HG02885 (cell line): Measurements from ENCODE around the gene SNTG2.
"Not testable (repeated sequence)": the region's sequence is repeated elsewhere in the genome, so short reads cannot be mapped to it uniquely, and the experiment has no call there.

Source experiments
- ATAC-seq: cut with Tn5 transposase; IDR thresholded peaks from one replicate; pipeline ENCODE4 v1.9.1; 2021; ENCODE audit warnings: mild to moderate bottlenecking; ENCODE audit not compliant: unreplicated experiment, poor library complexity

Gene SNTG2

DNA sequence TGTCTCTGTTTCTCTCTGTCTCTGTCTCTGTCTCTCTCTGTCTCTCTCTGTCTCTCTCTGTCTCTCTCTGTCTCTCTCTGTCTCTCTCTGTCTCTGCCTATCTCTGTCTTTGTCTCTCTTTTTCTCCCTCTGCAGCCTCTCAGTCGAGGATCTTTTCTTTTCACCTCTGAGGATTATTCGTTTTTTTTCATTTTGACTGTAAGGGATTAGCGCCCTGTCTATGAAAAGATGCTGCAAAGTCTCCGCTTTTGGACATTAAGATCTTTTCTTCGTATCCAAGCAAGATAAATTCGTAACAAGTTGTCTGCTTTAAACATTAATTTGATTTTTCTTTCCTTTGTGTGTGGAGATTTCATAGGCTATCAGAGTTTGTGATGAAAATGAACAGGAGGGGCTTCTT lies 271.4 kb downstream of the SNTG2 start:
- ATAC-seq: no peak

DNA sequence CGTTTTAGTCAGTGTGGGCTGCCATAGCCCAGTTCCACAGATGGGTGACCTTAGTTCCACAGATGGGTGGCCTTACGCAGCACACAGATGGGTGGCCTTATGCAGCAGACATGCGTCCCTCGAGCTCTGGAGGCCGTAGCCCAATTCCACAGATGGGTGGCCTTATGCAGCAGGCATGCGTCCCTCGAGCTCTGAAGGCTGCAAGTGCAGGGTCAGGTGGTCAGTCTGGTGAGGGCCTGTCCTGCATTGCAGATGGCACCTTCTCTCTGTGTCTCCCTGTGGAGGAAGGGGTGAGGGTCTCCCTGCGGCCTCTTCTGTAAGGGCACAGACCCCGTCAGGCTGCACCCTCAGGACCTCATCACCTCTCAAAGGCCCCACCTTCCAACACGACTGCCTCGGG lies 273.1 kb downstream of the SNTG2 start:
- no peak for ATAC-seq

DNA sequence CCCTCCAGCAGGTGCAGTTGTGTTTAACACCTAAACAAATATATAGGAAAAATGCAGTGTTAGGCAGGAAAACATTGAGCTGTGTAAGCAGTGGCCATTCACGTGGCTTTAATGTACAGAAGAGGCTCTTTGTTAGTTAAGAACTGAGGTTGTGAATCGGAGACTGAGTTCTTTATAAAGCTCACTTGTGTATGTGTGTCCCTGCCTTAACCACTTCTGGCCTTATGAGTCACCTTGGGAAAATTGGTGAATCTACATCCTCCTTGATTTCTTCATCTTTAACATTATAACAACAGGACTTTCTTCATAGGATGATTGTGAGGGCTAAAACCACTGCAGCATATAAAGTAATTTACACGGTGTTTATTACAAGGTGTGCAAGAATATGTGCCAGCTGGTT lies 274.3 kb downstream of the SNTG2 start:
- no peak for ATAC-seq

DNA sequence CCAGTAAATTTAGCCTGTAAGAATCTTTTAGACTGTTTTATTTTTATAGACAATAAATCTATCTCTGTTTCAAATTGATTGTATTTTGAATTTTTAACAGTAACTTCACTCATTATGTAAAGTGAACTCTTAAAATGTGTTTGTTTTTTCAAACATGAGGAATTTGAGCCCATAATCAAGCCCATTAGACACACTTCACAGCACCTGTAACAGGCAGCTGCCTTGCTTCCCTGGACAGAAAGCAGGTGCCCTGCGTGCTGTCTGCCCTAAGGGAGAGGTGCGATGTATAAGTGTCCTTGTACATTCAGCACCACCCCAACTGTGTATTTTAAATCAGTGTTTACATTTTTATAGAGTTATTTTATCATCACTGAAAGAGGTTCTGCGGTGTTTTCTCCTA lies 276.1 kb downstream of the SNTG2 start:
- ATAC-seq: no peak

DNA sequence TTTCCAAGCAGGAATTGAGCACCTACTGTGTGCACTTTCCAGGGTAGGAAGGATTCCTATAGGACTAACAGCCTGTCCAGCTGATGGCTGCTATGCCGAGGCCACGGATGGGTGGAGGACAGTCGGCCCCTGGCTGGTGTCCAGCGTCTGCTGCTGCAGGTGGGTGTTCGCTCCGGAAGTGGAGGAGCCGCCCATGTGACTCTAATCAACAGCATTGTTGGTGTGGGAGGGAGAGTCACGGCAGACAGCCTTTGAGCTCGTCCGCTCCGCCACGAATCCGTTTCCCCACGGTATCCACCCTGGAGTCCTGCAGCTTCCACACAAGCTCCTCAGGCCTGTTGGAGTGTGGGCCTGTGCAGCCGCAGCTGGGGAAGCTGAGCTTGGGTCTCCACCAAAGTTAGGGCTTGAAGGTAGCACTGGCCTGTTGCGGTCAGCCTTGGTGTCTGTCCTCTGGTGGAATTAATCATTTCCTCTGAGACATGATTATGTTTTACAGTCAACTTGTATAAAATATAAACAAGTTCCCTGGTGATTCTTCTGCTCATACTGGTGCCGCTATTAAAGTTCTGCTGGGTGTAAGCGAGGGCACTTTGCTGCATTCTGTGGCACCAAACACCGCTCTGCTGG lies 276.7 kb downstream of the SNTG2 start:
- ATAC-seq: no peak

DNA sequence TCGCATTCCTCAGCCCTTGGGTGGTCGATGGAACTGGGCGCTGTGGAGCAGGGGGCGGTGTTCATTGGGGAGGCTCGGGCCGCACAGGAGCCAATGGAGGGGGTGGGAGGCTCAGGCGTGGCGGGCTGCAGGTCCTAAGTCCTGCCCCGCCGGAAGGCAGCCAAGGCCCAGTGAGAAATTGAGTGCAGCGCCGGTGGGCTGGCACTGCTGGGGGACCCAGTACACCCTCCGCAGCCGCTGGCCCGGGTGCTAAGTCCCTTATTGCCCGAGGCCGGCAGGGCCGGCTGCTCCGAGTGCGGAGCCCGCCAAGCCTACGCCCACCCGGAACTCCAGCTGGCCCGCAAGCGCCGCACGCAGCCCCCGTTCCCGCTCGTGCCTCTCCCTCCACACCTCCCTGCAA lies 278.9 kb downstream of the SNTG2 start:
- ATAC-seq: not testable (repeated sequence)

DNA sequence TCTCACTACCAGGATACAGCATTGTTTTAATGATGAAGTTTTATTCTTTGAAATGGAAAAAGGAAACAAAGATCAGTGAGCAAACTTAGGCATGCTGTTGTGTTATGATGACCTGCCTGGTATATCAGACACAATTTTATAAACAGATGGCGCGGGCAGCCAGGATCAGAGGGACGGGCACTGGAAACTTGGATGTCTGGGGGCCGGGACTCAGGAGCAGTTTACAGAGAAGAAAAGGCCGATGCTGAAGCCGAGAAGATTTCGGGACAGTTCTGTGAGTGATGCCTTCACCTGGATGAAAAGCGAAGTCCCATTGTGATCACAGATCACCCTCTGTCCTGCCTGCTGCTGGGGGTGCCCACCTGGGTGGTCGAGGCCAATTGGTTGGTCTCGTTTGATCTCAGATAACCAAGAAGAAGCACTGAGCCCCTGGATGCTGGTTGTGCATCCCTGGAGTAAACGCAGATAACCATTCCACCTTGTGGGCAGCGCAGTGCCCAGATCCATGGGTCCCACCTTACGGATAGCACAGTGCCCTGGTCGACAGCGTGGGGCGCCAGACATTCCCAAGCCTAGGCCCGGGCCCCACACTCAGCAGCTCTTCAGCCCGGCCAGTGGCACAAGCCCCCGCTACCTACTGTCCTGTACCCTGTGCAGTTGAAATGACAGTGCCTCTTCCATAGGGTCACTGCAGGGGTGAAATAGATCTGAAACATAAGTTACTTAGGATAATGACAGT lies 279.7 kb downstream of the SNTG2 start:
- no peak for ATAC-seq

DNA sequence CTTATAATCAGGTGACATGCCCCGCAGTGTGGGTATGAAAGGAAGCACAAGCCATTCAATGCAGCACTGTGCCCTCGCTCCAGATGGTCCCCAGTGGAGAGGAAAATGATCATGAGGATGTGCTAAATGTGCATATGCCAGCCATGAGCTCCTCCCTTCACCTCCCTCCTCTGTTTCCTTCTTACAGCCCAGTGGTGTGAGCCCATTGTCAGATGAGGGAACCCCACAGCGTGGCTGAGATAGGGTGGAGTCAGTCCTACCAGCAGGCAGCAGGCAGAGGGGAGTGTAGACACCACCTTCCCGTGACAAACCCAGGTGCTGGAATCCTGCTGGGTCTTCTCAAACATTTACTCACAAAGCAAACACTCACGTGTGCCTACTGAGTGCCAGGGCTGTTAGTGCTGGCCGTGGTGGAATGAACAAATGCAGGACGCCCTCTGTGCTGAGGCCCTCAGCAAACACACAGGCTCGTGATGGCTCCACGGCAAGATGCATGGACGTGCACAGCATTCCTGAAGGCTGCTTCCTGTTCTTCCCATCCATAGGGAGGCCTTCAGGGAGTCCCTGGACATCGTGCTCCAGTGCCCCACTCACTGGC lies 280.9 kb downstream of the SNTG2 start:
- no peak for ATAC-seq

DNA sequence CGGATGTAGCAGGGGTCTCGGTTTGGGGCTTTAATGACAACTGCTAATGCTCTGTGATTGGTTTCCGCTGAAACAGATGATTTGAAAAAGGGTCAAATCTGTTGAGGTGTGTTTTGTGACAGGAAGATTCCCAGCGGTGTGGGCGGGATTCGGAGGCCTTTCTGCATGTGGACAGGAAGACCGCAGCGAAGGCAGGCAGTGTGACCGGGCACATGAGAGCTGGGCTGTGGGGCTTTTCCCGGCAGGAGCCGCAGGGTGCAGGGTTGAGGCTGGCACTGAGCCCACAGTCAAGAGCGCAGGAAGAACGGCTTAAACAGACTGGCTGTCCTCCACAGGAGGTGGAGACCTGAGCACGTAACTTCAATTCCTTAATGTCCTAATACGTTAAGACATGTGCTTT lies 282.6 kb downstream of the SNTG2 start:
- no peak for ATAC-seq

DNA sequence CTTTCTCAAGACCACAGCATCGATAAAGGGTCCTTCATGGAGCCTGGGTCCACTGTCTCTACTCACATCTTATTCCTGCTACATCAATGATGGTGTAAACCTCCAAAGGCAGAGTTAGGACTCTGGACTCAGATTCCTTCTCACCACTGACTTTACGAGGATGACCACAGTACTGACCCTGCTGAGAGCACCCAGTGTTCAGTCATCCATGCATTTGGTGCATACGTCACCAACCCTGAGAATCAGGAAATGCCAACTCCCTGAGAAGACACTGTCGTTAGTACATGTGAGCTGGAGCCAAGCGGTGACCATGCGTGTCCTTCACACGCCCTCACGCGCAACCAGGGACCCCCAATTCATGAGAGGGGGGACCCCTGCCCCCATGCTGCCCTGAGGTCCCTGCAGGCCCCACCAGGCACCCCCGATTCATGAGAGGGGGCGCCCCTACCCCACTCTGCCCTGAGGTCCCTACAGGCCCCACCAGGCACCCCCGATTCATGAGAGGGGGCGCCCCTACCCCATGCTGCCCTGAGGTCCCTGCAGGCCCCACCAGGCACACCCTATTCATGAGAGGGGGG lies 284.2 kb downstream of the SNTG2 start:
- ATAC-seq: no peak

DNA sequence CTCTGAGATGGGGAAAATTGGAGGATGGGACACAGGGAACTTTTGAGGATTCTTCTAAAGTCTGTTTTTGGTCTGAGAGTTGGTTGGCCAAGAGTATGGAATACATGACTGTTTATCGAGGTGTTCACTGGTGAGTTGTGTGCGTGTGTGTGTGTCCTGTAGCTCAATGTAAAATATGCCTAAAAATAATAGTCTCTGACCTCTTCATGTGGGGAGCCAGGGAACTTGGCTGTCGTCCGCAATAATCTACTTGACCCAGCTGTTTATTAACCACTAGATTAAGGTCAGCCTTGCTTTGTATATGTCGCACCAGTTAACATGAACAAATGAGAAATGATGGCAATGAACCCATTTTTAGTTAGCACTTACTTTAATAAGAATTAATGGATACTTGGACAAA lies 285.2 kb downstream of the SNTG2 start:
- no peak for ATAC-seq

DNA sequence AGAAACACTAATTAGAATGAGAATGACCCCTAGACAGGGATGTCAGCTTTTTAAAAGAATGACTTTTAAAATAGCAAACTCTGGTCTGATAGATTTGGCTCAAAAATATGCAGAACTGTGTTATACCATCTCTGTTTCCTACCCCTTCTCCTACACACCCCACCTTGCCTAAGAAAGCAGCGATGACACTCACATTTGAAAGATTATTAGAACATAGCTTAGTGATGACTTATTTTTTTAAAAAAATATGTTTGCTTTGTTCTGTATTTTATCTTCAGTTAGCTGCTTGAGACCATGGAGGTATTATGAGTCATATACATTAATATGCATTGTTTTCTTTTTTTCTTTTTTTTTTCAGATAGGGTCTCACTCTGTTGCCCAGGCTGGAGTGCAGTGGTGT lies 286.0 kb downstream of the SNTG2 start:
- ATAC-seq: no peak

DNA sequence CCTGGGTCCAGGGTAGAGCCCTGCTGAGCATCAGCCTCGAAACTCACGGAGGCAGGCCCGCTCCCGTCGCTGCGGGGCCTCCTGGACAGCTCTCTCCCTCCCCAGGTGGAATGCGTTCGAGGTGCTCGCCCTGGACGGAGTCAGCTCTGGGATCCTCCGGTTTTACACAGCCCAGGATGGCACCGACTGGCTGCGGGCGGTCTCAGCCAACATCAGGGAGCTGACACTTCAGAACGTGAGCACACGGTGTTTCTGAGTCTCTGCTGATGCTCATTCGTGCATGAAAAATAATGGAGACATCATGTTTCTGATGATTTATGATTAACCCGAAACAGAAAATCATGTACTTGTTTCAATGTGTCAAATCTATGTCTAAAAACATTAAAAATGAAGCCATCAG lies 287.1 kb downstream of the SNTG2 start:
- ATAC-seq: no peak

DNA sequence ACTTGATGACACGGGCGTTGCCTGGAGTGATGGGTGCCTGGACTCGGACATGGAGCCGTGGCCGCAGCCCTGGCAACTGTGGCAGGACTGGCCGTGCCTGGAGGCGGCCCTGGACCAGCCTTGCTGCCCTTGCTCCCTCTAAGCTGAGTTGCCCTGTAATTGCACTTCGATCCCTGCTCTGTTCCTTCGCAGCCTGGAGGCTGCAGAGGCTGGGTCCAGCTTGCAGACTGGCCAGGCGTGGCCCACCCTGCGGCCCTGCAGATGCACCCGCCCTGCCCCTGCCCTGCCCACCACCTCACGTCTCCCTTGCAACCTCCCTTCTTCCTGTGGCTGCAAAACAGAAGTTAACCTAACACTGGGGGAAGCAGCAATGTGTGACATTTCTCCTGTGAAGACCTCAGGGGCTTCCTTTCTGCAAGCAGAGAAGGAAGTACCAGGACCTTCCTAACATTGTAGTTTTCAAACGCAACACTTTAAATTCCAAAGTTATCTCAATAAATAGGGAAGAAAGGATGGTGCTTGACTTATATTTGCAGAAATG lies 288.0 kb downstream of the SNTG2 start:
- no peak for ATAC-seq

DNA sequence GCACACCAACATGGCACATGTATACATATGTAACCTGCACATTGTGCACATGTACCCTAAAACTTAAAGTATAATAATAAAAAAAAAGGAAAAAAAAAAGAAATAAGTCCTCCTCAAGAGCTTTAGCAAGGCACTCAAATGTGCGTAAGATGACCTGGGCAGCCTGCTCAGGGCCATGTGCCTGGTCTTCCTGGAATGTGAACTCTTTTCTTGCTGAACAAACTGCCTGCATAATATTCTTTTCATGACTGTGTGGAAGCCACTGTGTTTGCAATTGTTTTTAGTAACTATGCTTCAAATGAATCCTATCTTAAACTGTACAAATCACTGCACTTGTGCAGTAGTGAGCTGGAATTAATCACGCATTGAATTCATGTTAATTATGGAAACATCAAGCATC lies 294.5 kb downstream of the SNTG2 start:
- ATAC-seq: no peak

DNA sequence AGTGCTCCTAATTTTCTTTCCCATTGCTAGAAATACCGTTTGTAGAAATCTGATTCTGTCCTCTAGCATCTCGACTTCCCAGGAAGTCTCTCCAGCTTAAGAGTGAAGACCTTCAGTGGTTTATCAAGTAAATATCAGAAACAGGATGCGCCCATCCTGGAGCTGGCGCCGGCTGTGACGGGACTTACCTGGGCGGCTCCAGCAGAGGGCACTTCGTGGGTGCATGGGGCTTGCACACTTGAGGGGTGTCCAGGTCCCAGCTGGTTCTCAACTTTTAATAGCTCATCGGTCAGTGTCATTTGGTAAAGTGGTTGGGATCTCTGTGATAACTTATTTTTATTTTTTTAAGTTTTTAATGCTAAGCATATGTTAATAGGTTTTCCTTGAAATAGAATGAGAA lies 295.6 kb downstream of the SNTG2 start:
- no peak for ATAC-seq

DNA sequence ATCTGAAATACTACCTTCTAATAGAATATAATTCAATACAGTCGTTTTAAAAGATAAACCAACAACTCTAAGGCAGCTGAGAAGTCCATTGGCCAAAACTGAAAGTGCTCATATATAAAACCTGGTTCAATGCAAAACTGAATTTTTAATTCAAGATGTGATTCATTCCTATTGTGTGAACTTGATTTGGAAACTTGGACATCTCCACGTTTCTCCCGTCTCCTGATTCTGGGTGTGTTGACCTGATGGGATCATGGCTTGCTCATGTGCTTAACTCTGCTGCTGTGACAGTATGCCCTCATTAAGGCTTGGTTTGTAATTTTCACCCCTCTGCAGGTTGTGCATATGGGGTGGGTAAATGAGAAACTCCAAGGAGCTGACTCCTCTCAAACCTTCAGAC lies 296.3 kb downstream of the SNTG2 start:
- no peak for ATAC-seq

DNA sequence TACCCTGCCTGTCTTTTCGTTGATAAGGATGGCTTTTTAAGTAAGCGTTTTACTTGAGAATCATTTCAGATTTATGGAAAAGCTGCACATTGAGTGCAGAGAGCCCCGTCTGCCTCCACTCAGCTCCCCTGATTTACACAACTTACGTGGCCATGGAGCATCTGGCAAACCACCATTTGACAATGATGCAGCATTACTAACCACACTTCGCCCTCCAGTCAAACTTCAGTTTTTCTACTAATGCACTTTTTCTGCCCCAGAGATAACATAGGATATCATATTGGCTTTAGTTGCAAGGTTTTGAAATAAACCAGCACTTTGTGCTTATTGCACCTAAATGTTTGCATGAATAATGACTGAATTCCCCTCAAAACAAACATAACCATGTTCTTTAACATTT lies 297.5 kb downstream of the SNTG2 start:
- no peak for ATAC-seq

DNA sequence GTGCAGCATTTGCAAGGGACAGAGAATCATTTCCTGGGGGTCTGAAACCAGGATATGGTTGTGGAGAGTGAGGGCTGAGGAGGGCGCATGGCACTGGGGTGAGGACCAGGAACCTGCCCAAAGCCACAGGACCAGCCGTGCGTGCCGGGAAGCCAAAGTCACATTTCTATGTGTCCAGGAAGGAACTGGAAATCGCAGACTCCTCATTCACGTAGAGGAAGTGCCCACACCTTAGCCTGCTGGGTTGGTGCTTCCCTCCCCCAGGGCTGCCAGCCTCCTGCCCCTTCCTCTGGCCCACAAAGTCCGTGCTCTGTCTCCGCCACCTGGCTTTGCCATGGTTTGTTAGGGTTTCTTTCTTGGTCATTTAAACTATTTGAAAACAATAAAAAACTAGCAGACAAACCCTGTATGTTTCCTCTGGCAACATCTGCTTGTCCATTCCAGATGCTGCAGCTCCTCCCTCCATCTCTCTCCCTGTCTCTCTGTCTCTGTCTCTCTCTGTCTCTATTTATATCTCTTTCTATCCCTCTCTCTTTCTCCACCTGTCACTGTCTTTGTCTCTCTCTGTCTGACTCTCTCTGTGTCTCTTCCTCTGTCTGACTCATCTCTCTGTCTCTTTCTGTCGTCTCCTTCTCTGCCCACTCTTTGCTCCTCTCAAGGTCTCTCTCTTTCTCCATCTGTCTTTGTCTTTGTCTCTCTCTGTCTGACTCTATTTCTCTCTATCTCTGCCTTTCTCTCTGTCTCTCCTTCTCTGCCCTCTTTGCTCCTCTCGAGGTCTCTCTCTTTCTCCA lies 299.4 kb downstream of the SNTG2 start:
- ATAC-seq: no peak

DNA sequence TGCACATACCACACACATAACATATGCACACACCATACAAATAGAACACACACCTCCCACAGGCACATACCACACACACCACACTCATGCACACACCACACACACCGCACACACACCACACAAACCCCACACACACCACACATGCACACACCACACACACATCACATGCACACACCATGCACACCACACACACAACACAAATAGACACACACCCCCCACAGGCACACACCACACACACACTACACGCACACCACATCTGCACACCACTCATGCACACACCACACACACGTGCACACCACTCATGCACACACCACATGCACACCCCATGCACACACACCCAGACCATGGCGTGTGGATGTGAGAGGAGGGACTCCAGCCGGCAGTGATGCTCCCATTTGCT lies 300.9 kb downstream of the SNTG2 start:
- no peak for ATAC-seq

DNA sequence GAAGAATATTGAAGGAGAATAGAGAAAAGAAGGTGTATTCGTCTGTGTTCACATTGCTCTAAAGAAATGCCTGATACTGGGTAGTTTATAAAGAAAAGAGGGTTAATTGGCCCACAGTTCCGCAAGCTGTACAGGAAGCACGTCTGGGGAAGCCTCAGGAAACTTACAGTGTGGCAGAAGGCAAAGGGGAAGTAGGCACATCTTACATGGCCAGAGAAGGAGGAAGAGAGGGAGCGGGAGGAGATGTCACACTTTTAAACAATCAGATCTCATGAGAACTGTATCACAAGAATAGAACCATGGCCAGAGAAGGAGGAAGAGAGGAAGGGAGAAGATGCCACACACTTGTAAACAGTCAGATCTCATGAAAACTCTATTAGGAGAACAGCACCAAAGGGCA lies 303.0 kb downstream of the SNTG2 start:
- no peak for ATAC-seq
